ENCODE results near the gene OR10K1.

OR10K1 gene

GRCh38 chr1:158491316-158491715 lies 29.7 kb downstream of the OR10K1 start:
- POLR2A ChIA-PET (ENCODE audit: low non-redundant PET) = no interaction called here
- DNase-seq (ENCODE audit: low spot score) = no peak
- TF ChIP-seq, protein P1, sequence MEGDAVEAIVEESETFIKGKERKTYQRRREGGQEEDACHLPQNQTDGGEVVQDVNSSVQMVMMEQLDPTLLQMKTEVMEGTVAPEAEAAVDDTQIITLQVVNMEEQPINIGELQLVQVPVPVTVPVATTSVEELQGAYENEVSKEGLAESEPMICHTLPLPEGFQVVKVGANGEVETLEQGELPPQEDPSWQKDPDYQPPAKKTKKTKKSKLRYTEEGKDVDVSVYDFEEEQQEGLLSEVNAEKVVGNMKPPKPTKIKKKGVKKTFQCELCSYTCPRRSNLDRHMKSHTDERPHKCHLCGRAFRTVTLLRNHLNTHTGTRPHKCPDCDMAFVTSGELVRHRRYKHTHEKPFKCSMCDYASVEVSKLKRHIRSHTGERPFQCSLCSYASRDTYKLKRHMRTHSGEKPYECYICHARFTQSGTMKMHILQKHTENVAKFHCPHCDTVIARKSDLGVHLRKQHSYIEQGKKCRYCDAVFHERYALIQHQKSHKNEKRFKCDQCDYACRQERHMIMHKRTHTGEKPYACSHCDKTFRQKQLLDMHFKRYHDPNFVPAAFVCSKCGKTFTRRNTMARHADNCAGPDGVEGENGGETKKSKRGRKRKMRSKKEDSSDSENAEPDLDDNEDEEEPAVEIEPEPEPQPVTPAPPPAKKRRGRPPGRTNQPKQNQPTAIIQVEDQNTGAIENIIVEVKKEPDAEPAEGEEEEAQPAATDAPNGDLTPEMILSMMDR (conservative IDR thresholded peaks at IDR 0.05; ENCODE audit: low read depth) = no peak
- CTCF ChIA-PET = no interaction called here
- H3K27ac ChIP-seq = no peak overlapping the region

- TF ChIP-seq, protein P1 (conservative IDR thresholded peaks at IDR 0.05; ENCODE audit: low read depth) = no peak
- DNase-seq (ENCODE audit: low spot score) = no peak
- H3K27ac ChIP-seq = no peak overlapping the region
- ChIA-PET POLR2A (ENCODE audit: low non-redundant PET) (no interaction called here), CTCF (interaction anchor here (1.0 kb wide), 1 partner anchor 289 kb away, joined by 5 read pairs; no protein-coding TSS in a partner anchor)
Measured at GRCh38 chr1:158493054-158493453, 31.4 kb downstream of the OR10K1 start.

DNA sequence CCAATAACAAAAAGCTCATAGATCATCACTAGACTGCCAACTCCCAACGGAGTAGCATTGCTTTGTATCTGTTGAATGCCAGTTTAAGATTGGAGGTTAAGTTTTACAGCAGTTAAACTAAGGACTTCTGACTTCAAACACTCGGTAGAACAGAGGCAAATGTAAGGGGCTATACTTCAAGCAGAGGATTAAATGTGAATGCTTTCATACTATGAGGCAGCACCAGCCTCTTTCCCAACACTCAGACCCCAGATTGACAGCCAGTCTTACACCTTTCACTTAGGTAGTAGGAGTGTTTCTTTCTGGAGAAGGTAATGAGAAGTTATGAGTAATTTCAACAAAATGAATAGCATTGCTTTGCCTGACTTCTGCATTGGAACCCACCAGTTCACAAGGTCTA lies 33.2 kb downstream of the OR10K1 start:
- POLR2A ChIA-PET (ENCODE audit: low non-redundant PET) = no interaction called here
- CTCF ChIA-PET = interaction anchor here (0.5 to 0.6 kb wide), 2 partner anchors 57 to 1023 kb away, joined by 3 to 6 read pairs; no protein-coding TSS in a partner anchor
- no peak overlapping the region for H3K27ac ChIP-seq
- TF ChIP-seq, protein P1 (conservative IDR thresholded peaks at IDR 0.05; ENCODE audit: low read depth) = no peak
- no peak for DNase-seq (ENCODE audit: low spot score)

- POLR2A ChIA-PET (ENCODE audit: low non-redundant PET) = no interaction called here
- DNase-seq (ENCODE audit: low spot score) = no peak
- CTCF ChIA-PET = interaction anchor here (0.6 kb wide), 2 partner anchors 130 to 292 kb away, joined by 3 read pairs; no protein-coding TSS in a partner anchor
- no peak overlapping the region for H3K27ac ChIP-seq
- TF ChIP-seq, protein P1 (conservative IDR thresholded peaks at IDR 0.05; ENCODE audit: low read depth) = no peak
Measured at GRCh38 chr1:158496374-158496773, 34.7 kb downstream of the OR10K1 start.

- H3K27ac ChIP-seq = no peak overlapping the region
- DNase-seq (ENCODE audit: low spot score) = no peak
- POLR2A ChIA-PET (ENCODE audit: low non-redundant PET) = no interaction called here
- CTCF ChIA-PET = no interaction called here
- TF ChIP-seq, protein P1 (conservative IDR thresholded peaks at IDR 0.05; ENCODE audit: low read depth) = no peak
Measured at GRCh38 chr1:158506369-158506987, 44.8 kb downstream of the OR10K1 start.

GRCh38 chr1:158507511-158507910 lies 45.9 kb downstream of the OR10K1 start:
- TF ChIP-seq, protein P1 (conservative IDR thresholded peaks at IDR 0.05; ENCODE audit: low read depth) = no peak
- POLR2A ChIA-PET (ENCODE audit: low non-redundant PET) = no interaction called here
- CTCF ChIA-PET = no interaction called here
- no peak for DNase-seq (ENCODE audit: low spot score)
- H3K27ac ChIP-seq = no peak overlapping the region
